Uterus (tissue), 4 donors: Measurements from ENCODE around the gene DDX27. TPM values are rescaled to one million over a fixed set of nuclear protein-coding genes. Genes with fewer than 3 reads are reported as not detected.
"Not testable (repeated sequence)": the region's sequence is repeated elsewhere in the genome, so short reads cannot be mapped to it uniquely, and the experiment has no call there.

ENCODE experiments used
- DNase-seq, 2 donors: peaks; one replicate each; pipeline ENCODE4 v3.0.0-alpha.2; 2019 to 2020
- H3K27ac ChIP-seq, 2 donors: fragments of 200-600 bp; sonication (generic); 1 replicate in 1 of 2; 2 replicates in 1 of 2; pipeline ENCODE4 v1.5.1; 2016 to 2018
- H3K27me3 ChIP-seq, 2 donors: fragments of 200-600 bp; sonication (generic); one replicate each; pipeline ENCODE4 v1.5.1; 2018 to 2019; ENCODE audit warnings: control low read depth in 1 of 2
- H3K36me3 ChIP-seq, 2 donors: fragments of 200-600 bp; sonication (generic); one replicate each; pipeline ENCODE4 v1.5.1; 2019; ENCODE audit warnings: control low read depth in 1 of 2
- H3K4me1 ChIP-seq, 2 donors: fragments of 200-600 bp; sonication (generic); one replicate each; pipeline ENCODE4 v1.5.1; 2018 to 2019; ENCODE audit warnings: control low read depth in 1 of 2
- H3K4me3 ChIP-seq, 2 donors: fragments of 200-600 bp; sonication (generic); 1 replicate in 1 of 2; 2 replicates in 1 of 2; pipeline ENCODE4 v1.5.1; 2018 to 2019; ENCODE audit warnings: mild to moderate bottlenecking in 1 of 2
- H3K9me3 ChIP-seq, 2 donors: fragments of 200-600 bp; sonication (generic); one replicate each; pipeline ENCODE4 v1.5.1; 2019; ENCODE audit warnings: control low read depth in 1 of 2
- POLR2A ChIP-seq, 2 donors: fragments of 450-650 bp; IDR thresholded peaks; one replicate each; pipeline ENCODE4 v1.6.1; 2016; ENCODE audit warnings: antibody characterized with exemption in 2 of 2, mild to moderate bottlenecking in 1 of 2, moderate library complexity in 1 of 2
- intact Hi-C: fragments of 100-400 bp; cut with DNase I; formaldehyde crosslinking; loops from one replicate; pipeline ENCODE4 v1.15.1; 2023; ENCODE audit warnings: low total_unique reads
- total RNA-seq, 4 donors: library from RNA; depleted of rRNA in 3 of 4; stranded (reverse); fragments of >200 nt in 3 of 4; gene quantifications; one replicate each; pipeline versions ENCODE4 v1.1.0 to v1.2.4, GENCODE V29; 2014 to 2023
- TF ChIP-seq, protein P1 (sequence below), 4 experiments: fragments of 200-600 bp in 2 of 4; fragments of 450-650 bp in 2 of 4; sonication (generic) in 2 of 4; IDR thresholded peaks; one replicate each; pipeline ENCODE4 v1.5.1; 2016 to 2019; ENCODE audit warnings: antibody characterized with exemption in 4 of 4, mild to moderate bottlenecking in 2 of 4, moderate library complexity in 1 of 4
- donor health status: DM: yes; HTN: yes; CAD: no.

The DDX27 gene
- total RNA-seq, 4 donors from 2014 or later = 11.8 to 35.8 (median 26.5) TPM

DNA sequence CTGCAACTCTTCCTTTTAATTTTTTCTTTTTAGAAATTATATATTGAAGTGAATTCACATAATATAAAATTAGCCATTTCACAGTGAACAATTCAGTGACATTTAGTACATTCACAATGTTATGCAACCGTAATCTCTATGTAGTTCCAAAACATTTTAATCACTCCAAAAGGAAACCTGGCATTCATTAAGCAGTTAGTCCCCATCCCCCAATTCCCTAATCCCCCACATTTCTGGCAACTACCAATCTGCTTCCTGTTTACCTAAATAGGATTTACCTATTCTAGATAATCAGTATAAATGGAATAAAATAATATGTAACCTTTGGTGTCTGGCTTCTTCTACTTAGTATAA, 8.5 kb upstream of the DDX27 start:
- Histone ChIP-seq H3K4me3 (no peak overlapping the region), H3K4me1 (no peaks in the 10 kb centered on the region), H3K27ac (no peak overlapping the region), H3K27me3 (no peaks in the 10 kb centered on the region), H3K36me3 (no peaks in the 10 kb centered on the region), H3K9me3 (peaks cover 0 to 3% of the 10 kb centered on the region in 2 donors)
- no peak for TF ChIP-seq POLR2A (IDR thresholded peaks at IDR 0.05)
- TF ChIP-seq, protein P1, sequence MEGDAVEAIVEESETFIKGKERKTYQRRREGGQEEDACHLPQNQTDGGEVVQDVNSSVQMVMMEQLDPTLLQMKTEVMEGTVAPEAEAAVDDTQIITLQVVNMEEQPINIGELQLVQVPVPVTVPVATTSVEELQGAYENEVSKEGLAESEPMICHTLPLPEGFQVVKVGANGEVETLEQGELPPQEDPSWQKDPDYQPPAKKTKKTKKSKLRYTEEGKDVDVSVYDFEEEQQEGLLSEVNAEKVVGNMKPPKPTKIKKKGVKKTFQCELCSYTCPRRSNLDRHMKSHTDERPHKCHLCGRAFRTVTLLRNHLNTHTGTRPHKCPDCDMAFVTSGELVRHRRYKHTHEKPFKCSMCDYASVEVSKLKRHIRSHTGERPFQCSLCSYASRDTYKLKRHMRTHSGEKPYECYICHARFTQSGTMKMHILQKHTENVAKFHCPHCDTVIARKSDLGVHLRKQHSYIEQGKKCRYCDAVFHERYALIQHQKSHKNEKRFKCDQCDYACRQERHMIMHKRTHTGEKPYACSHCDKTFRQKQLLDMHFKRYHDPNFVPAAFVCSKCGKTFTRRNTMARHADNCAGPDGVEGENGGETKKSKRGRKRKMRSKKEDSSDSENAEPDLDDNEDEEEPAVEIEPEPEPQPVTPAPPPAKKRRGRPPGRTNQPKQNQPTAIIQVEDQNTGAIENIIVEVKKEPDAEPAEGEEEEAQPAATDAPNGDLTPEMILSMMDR (IDR thresholded peaks at IDR 0.05) = no peak
- intact Hi-C loops = no loop called here
- DNase-seq = no peak

- Histone ChIP-seq H3K4me1 (no peaks in the 10 kb centered on the region), H3K27me3 (no peaks in the 10 kb centered on the region), H3K9me3 (peaks cover 0 to 3% of the 10 kb centered on the region in 2 donors), H3K4me3 (no peak overlapping the region), H3K36me3 (no peaks in the 10 kb centered on the region), H3K27ac (no peak overlapping the region)
- TF ChIP-seq, protein P1 (IDR thresholded peaks at IDR 0.05) = no peak
- DNase-seq = no peak
- intact Hi-C loops = no loop called here
Measured at GRCh38 chr20:49214571-49214970, 4.6 kb upstream of the DDX27 start.

DNA sequence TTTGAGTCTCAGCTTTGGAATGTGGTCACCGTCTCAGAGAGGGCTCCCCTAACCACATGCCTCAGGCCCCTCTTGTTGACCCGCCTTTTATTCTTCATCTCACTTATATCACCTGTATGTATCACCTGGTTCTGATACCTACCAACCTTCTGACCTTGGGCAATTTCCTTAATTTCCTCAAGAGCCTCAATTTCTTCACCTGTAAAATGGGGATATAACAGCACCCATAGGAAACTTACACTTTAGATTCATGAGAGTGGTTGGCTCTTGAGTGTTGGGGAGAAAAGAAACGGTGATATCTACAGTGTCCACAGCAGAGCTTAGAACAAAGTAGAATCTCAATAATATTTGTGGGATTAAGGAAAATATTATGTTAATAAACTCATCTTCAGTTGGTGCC, 4.0 kb upstream of the DDX27 start:
- no peak overlapping the region for H3K27ac ChIP-seq
- H3K36me3 ChIP-seq = no peaks in the 10 kb centered on the region
- intact Hi-C loops = loop anchor here (5.0 kb wide), 1 partner anchor 83 kb away; no protein-coding TSS in a partner anchor
- DNase-seq = no peak
- H3K27me3 ChIP-seq = no peaks in the 10 kb centered on the region
- H3K4me1 ChIP-seq = no peaks in the 10 kb centered on the region
- no peak overlapping the region for H3K4me3 ChIP-seq
- peaks cover 0 to under 1% of the 10 kb centered on the region in 2 donors for H3K9me3 ChIP-seq
- TF ChIP-seq, protein P1 (IDR thresholded peaks at IDR 0.05) = no peak
- no peak for TF ChIP-seq POLR2A (IDR thresholded peaks at IDR 0.05)

DNA sequence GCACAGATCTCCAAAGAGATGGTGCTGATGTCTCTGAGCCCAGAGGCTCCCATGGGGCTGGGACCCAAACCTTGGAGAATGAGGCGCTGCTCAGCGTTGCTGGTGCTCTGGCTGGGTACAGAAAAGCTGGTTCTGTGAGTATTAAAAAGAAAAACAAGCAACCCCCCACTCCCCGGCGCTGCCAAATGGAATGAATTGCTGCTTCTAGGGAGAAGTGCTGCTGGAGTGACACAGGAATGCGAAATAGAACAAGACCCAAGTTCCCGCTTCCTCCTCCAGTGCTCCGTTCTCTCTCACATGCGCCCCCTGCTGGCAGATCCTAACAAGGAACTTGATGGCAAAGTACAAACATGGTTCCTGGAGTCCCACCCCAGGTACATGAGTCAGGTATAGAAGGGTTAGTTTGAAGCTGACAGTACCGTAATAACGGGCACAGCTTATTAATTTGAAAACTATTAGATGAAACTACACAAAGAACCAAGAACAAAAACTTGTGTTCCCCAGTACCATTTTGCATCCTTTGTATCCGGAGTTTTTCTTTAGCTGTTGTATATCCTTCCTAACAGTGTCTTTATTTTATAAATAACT, 2.1 kb upstream of the DDX27 start:
- no peak overlapping the region for H3K4me3 ChIP-seq
- H3K27ac ChIP-seq = no peak overlapping the region
- H3K36me3 ChIP-seq = no peaks in the 10 kb centered on the region
- no peaks in the 10 kb centered on the region for H3K27me3 ChIP-seq
- DNase-seq = peak; percentile 90 to 95
- no peaks in the 10 kb centered on the region for H3K9me3 ChIP-seq
- no peak for TF ChIP-seq POLR2A (IDR thresholded peaks at IDR 0.05)
- TF ChIP-seq, protein P1 (IDR thresholded peaks at IDR 0.05) = peak; percentile 82 to 90 (median 88)
- intact Hi-C loops = loop anchor here (5.0 kb wide), 1 partner anchor 85 kb away; no protein-coding TSS in a partner anchor
- H3K4me1 ChIP-seq = no peaks in the 10 kb centered on the region

GRCh38 chr20:49218739-49219090, 501 bp upstream of the DDX27 start:
- not testable (repeated sequence) for H3K9me3 ChIP-seq, H3K36me3 ChIP-seq, H3K4me1 ChIP-seq, H3K27me3 ChIP-seq
- intact Hi-C loops = loop anchor here (5.0 kb wide), 1 partner anchor 86 kb away; no protein-coding TSS in a partner anchor
- H3K4me3 ChIP-seq = peak overlapping the region in 1 of 2 donors; percentile 76
- H3K27ac ChIP-seq = peak overlapping the region; percentile 86 to 92
- DNase-seq = peak; percentile 30 to 34
